IPS-NIHi7 (cell line): ENCODE measurements around the gene BCAN.

Experiments used
- DNase-seq: peaks from one replicate; pipeline ENCODE4 v3.0.0; 2012; ENCODE audit warnings: mixed read lengths; ENCODE audit errors: extremely low spot score

The BCAN gene

GRCh38 chr1:156676820-156677615 is 35.1 kb downstream of the BCAN start, which contains the start of gene NES:
TSS of gene NES (minus strand) at chr1:156677407. CDS start at chr1:156677264, 143 bp downstream.
- peak; percentile 78 for DNase-seq

DNA sequence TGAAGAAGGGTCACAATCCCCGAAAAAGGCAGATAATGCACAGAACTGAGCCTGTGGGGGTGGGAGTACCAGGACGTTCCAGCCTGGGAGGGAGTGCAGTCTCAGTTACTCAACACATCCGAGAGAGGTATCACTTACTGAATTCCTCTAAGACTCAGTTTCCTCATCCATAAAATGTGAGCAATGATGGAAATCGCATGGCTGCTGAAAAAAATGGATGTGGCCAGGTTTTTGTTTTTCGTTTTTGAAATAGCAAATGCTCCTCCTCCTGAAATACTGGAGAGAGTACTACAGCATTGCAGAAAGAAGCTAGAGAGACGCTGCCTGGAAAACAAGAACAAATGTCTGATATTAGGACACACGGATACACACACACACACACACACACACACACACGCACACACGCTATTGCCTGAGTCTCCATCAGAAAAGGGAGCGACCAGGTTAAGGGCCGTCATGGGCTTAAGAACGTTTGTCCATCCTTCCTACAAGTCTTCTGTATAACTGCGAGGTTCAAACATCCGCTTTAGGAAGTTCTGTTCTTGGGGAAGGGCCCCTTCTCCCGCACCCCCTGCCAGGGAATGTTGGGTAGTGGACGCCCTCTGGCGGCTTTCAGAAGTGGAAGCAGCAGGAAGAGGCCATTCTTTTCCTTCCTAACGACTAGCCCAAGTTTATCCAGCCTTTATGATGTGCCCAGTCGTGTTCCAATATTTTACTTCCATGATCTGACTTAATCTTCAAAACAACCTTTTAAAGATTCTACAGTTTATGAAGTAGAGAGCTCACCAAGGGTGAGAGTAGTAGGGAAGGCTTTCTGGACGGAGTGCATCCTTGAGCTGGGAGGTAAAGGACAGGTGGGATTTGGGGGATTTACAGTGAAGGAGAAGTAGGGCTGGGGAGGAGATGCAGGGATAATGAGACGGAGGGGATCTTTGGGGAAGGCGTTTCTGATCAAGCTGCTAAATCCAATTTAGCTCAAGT is 36.0 kb downstream of the BCAN start:
- no peak for DNase-seq

DNA sequence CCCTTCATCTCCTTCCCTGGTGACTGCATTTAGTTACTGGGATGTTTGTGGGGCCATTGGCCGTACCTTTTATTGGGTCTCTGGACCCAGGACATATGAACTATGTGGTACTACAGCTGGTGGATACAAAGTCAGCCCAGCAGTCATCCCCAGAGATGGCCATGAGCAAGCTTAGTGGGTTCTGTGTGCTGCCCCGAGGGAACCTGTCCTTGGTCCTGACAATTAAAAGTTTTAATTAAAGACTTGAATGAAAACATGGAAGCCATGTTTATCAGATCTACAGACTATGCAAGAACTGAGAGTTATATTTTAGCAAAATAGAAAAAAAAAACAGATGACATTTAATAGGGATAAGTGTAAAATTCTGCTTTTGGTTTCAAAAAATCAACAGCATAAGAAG is 38.1 kb downstream of the BCAN start:
- no peak for DNase-seq

- no peak for DNase-seq
Measured at GRCh38 chr1:156681196-156681960, 39.5 kb downstream of the BCAN start.

- DNase-seq: no peak
Measured at GRCh38 chr1:156682166-156682890, 40.4 kb downstream of the BCAN start.

DNA sequence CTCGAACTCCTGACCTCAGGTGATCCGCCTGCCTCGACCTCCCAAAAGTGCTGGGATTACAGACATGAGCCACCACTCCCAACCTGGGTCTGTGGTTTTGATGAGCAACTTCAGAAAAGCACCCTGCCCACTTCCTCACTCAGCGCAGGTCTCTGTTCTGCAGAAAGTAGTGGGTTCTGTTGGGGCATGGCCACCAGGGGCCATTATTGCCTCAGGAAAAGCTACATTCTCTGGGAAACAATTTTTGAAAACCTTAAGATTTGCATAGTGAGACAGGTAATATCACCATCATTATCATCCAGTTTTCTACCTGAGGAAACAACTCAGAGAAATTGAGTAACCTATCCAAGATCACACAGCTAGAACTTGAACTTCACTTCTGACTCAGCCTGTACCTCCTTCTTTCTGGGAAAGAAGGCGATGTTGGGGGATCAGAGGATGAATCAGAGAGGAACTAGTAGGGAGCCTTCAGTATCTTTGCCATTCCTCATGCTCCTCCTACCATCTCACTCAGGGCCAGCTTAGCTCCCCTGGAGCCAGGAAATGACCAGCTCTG is 42.4 kb downstream of the BCAN start:
- no peak for DNase-seq

DNA sequence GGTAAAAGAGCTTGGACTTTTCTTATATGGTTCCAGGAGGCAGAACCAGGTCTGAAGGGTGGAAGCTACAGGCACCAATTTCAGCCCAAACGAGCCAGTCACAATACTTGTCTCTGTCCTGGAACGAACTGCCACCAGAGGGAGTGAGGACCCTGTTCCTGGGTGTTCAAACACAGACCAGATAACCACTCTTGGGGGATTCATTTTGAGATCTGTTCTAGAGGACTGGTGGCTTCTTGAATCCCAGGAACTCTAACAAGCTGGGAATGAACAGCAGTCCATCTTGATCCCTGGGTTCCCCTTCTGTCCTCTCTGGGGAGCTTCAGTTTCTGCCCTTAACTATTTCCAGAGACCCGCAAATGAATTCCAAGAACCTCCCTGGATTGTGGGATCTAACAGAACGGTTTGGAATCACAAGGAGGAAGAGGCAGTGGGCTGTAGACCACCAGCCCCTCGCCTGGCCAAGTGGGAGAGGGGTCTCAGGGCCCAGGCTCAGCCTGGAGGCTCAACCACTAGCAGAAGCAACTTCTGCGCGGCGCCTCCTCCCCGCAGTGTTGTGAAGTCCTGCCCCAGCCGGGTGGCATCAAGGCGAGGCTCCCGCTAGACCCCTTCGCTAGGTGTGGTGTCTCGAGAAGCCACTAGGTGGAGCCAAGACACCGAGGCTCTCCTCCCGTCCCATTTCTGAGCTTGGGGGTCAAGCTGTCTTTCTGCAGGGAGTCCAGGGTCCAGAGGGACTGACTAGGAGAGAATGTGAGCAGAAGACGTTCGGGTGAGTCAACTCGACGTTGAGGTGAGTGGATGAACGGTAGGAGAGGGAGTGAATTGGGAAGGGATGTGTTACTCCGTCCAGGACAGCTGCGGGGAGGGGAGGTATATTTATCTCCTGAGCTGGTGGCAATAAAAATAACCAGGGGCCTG is 47.4 kb downstream of the BCAN start:
- peak; percentile 79 for DNase-seq

DNA sequence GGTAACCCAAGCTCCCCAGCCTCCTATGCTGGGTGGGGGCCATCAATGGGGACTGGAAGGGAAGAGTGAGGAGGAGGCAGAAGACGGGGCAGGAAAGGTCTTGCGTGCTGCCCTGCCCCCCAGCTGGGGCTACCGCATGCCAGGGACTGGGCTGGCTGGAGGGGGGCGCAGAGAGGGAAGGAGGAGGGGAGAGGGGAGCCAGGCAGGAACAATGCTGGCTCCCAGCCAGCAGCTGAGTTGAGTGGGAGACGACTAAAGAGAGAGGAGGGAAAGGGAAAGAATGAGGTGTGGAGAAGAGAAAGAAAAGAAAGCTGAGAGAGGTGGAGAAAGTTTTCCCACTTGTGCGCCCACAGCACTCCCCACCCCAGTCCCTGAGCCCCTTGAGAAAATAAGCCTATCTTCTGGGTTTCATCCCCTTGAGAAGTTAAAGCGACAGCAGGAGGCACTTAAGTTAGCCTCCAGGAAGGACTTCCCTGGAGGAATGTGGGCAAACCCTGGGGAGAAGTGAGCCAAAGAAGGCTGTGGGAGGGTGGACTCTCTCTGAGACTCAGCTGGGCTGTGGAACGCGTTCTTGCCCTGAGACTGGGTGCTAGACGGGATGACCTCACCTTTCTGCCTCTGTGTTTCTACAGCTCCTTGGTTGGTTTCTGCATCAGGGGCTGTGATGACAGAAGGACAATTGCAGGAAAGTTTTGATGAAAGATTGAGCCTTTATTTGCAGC is 48.2 kb downstream of the BCAN start:
- DNase-seq: no peak

DNA sequence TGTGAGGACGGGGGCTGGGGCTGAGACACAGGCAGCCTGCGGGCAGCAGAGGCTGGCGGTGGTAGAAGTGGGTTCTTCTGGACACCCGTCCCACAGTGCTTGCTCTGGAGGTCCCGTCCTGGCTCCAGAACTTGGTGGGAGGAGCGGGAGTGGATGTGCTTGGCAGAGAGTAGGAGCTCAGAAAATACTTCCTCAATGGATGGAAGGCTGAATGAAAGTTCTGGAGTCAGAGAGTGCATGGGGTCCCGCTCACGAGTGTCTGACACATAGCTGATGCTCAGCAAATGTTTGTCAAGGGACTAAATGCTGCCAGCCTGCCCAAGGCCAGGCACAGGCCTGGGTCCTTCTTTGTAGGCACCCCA is 48.7 kb downstream of the BCAN start:
- DNase-seq: no peak

DNA sequence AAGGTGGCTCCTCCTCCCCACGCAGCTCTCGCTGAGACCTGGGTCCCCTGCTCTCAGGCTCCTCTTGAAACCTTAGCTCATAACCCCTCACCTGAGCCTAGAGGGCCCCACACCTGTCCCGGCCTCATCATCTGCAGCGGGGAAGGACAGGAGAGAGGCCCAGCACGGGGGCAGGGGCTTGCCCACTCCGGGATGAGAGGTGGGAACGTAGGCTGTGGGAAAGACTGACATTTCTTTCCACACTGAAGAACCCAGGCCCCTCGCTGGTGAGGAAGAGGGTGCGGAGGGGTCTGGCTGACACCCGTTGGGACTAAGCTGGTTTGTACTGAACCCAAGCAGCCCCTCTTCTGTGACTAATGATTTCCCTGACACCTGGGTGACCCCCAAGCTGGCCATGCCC is 49.3 kb downstream of the BCAN start:
- DNase-seq: no peak

DNA sequence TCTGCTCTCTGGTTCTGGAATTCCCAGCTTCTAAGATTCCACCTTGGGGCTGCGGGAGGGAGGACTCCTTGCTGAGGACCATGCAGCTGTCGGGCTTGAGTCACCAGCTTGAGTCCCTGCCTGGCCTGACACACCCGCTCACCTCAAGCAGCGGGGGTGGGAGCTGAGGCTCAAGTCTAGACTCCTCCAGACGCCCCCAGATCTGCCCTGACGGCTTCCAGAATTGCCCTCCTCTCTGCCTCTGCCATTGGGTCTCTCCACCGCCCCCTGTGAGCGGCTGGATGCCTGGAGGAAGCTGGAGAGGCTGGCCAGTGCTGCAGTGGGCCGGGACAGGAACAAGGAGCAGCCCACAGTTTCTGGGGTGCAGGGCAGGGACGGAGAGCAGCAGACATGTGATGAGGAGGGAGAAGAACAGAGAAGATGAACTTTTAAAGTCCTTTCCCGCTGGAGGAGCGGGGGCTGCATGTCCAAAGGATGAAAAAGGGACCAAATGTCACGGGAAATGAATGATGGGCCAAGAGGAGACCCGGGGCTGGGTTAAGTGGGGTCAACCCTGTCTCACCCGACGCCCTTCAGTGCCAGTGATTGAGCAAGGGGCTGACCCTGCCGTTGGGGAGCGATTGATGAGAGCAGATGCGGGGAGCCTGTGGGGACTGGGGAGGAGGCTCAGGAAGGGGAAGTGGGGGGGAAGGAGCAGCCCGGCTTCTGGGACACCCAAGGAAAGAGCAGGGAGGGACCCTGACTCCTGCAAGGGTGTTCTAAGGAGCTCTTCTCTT is 49.9 kb downstream of the BCAN start:
- no peak for DNase-seq

DNA sequence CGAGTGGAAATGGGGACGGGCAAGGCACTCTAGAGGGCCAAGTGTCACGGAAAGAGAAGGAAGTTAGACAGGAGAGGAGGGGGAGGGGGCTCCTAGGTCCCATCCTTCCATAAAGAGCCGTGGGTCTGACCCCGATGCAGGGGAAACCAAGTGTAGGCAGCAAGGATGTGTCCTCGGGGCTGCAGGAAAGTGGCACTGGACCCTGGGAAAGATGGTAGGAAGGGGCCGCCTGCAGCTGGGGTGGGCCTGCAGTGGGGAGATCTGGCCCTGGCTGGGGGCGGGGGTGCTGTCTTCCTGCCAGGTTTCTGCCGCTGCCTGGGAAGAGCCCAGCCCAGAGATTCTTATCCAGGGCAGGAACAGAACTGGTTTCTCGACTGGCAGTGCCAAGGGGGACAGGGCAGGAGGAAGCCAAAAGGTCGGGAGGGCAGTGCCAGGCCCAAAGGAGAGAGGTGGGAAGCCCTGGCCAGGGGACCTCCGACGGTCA is 50.6 kb downstream of the BCAN start:
- DNase-seq: no peak

DNA sequence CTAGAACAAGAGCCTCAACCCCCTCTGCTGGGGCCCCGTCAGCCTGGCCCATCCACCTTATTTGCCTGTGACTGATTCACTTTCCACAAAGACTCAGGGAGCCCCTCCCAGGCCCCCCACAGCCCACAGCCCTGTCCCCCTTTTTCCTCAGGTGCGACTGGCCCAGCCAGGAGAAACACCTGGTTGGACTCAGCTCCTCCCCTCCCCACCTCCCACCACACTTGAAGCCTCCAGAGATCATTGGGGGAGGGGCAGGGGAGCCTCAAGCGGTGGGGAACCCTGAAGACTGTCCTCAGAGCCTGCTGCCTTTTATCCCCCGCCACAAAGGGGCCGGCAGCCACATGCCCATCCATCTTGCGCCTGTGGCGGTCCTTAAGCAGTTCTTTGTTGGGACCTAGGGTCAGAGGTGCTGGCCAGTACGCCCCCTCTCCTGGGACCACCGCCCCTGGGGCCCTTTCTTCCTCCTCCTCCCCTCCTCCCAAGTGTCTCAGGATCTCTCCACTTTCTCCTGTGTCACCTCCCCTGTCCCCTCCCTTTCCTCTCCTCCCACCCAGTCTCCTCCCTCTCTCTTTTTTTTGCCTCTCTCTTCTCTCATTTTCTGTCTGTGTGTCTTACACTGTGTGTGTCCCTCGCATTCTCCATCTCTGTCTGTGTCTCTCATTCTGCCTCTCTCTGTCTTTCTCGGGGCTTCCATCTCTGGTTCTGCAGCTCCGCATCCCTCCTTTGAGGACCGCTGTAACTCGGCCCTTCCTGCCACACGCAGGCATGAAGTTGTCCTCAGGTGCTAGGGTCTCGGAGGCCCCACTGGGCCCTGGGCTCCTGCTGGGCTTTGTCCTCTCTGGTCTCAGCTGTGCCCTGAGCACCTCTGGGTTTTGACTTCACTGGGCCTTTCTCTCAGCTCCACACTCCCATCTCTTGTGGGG is 51.3 kb downstream of the BCAN start:
- peak; percentile 82 for DNase-seq

GRCh38 chr1:156693848-156694689 is 52.2 kb downstream of the BCAN start:
- DNase-seq: no peak

DNA sequence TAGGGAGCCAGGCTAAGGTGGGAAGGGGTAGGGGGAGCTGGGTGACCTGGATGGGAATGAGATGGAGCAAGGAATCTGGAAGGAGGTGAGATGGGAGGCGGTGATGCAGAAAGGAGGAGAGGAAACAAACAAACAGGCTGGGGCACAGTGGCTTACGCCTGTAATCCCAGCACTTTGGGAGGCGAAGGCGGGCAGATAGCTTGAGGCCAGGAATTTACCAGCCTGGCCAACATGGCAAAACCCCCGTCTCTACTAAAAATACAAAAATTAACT is 52.7 kb downstream of the BCAN start:
- DNase-seq: no peak

DNA sequence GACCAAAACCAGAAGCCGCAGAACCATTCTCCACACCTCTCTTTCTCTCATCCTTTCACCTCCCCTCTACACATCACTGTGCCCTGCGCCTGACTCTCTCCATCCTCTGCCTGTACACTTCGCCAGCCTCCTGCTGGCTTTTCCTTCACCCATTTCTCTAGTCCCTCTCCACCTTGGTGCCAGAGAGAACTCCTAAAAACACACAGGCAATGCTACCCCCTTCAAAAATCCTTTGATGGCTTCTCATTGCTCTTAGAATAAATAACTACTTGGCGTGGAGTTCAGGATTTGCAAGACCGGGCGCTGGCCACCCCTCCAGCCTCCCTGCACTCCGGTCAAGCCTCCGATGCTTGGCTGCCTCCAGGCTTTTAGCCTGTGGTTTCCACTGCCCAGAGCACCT is 54.8 kb downstream of the BCAN start:
- DNase-seq: no peak

- no peak for DNase-seq
Measured at GRCh38 chr1:156697481-156697880, 55.6 kb downstream of the BCAN start.
